B cell (primary cell): Measurements from ENCODE around the gene GPC5.

Experiments
- CTCF ChIP-seq: fragments of 200-600 bp; IDR thresholded peaks from one replicate; pipeline ENCODE4 v1.8.0; 2022; ENCODE audit warnings: antibody characterized with exemption, mild to moderate bottlenecking
- EZH2 ChIP-seq: IDR thresholded peaks from 2 replicates; pipeline ENCODE4 v1.6.1; 2012; ENCODE audit warnings: borderline replicate concordance, low read depth, mild to moderate bottlenecking, moderate library complexity, low read length; ENCODE audit not compliant: insufficient read depth, poor library complexity, severe bottlenecking

GRCh38 chr13:91758724-91759123 lies 360.3 kb downstream of the GPC5 start:
- TF ChIP-seq CTCF (no peak), EZH2 (no peak)
